Muscle layer of duodenum (tissue), 2 donors: ENCODE data around the gene AP1S3.

ENCODE experiments used
- H3K27ac ChIP-seq: one replicate; pipeline ENCODE4 v1.7.0; 2013; ENCODE audit warnings: mild to moderate bottlenecking, low read length
- H3K27me3 ChIP-seq: one replicate; pipeline ENCODE4 v1.7.0; 2013; ENCODE audit warnings: low read depth, mild to moderate bottlenecking, control low read depth, low read length
- H3K36me3 ChIP-seq, 2 donors: one replicate each; pipeline ENCODE4 v1.7.0; 2013; ENCODE audit warnings: low read length in 2 of 2, control low read depth in 1 of 2, mild to moderate bottlenecking in 1 of 2; ENCODE audit not compliant: insufficient read depth in 2 of 2, control insufficient read depth in 1 of 2
- H3K4me1 ChIP-seq, 2 donors: one replicate each; pipeline ENCODE4 v1.7.0; 2013; ENCODE audit warnings: low read length in 2 of 2, mild to moderate bottlenecking in 2 of 2, control low read depth in 1 of 2, moderate library complexity in 1 of 2; ENCODE audit not compliant: insufficient read depth in 2 of 2, control insufficient read depth in 1 of 2
- H3K4me3 ChIP-seq, 2 donors: one replicate each; pipeline ENCODE4 v1.7.0; 2013; ENCODE audit warnings: low read length in 2 of 2, low read depth in 1 of 2, mild to moderate bottlenecking in 1 of 2
- H3K9me3 ChIP-seq, 2 donors: one replicate each; pipeline ENCODE4 v1.7.0; 2013; ENCODE audit warnings: low read length in 2 of 2, control low read depth in 1 of 2, mild to moderate bottlenecking in 1 of 2; ENCODE audit not compliant: control insufficient read depth in 1 of 2
- donor health status: healthy.

Gene AP1S3

DNA sequence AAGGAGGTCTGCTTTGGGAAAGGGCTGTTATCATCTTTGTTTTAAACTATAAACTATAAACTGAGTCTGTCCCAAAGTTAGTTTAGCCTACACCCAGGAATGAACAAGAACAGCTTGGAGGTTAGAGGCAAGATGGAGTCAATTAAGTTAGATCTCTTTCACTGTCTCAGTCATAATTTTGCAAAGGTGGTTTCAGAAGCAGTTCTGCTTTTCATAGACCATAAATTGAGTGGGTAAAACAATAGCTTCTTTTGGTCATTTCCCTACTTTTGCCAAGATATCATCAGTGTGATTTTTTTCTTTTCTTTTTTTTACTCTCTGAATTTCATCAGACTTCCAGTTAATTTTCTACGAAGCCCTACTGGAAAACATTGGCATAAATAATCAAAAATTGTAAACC, 117.0 kb downstream of the AP1S3 start:
- H3K27me3 ChIP-seq = no peaks in the 10 kb centered on the region
- H3K9me3 ChIP-seq = no peaks in the 10 kb centered on the region
- H3K36me3 ChIP-seq = no peaks in the 10 kb centered on the region
- H3K4me1 ChIP-seq = peaks cover 5 to 8% of the 10 kb centered on the region in 2 donors
- H3K4me3 ChIP-seq = no peak overlapping the region
- H3K27ac ChIP-seq = no peak overlapping the region

DNA sequence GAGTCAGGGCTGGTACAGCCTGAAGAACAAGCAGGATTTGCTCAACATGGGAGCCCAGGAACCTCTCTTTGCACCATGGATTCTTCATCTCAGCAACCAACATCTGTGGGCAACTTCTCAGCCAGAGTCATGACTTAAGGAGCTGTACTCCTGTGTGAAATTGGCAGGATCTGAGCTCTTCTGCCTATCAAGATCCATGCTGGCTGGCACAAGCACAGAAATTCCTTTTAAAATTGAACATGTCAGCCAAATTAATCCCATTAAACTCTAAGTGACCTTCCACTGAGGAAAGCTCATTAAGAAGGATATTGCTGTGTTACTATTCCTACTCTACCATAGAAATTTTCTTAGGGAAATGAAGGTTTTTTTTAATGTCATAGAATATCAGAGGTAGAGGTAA, 124.7 kb downstream of the AP1S3 start:
- no peak overlapping the region for H3K4me3 ChIP-seq
- H3K9me3 ChIP-seq = no peaks in the 10 kb centered on the region
- no peaks in the 10 kb centered on the region for H3K4me1 ChIP-seq
- no peaks in the 10 kb centered on the region for H3K27me3 ChIP-seq
- H3K36me3 ChIP-seq = no peaks in the 10 kb centered on the region
- no peak overlapping the region for H3K27ac ChIP-seq

DNA sequence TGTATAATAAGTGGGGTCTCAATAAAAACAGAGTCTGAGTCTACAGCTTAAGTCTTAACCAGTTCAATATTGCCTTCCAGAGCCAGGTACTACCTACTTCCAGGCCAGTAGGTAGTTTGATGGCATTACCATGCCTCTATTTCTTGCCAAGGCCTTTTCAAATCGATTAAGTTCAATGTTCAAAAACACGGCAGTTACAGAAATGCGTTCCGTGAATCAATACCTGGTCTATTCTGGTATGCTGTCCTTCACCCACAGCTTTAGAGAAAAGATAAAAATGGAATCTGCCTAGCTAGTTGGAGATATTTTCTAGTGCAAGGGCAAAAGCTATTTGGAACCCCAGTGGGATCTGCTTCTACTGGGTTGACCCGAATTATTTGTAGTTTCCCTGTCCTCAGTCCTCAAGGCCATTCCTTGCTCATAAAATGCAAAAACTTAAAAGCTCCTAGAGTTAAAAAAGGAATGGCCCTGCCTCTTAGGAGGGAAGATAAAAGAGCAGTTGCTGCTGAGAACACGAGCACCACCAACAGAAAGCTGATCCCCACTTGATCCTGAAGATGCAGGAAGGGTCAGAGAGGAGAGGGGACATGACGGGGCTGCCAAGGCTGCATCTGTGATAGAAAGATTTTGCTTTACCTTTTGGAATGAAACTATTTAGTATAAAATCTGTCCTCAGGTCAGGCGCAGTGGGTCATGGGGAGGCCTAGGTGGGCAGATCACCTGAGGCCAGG, 125.6 kb downstream of the AP1S3 start:
- Histone ChIP-seq H3K27me3 (no peaks in the 10 kb centered on the region), H3K4me3 (no peak overlapping the region), H3K36me3 (no peaks in the 10 kb centered on the region), H3K4me1 (no peaks in the 10 kb centered on the region), H3K27ac (no peak overlapping the region), H3K9me3 (no peaks in the 10 kb centered on the region)
